Fibroblast of pulmonary artery (primary cell): ENCODE results near the gene NRP1.

Source experiments
- DNase-seq: peaks from one replicate; pipeline ENCODE4 v3.0.0-alpha.2; 2010; ENCODE audit warnings: low read depth
- H3K4me3 ChIP-seq: replicated peaks from 2 replicates; pipeline ENCODE4 v1.5.1; 2011; ENCODE audit warnings: low read depth, mild to moderate bottlenecking, control low read depth, low read length, moderate library complexity
- TF ChIP-seq, protein P1 (sequence below): IDR thresholded peaks from 2 replicates; pipeline ENCODE4 v1.5.1; 2011; ENCODE audit warnings: mild to moderate bottlenecking, control low read depth, low read length, inconsistent platforms; ENCODE audit errors: missing control alignments

Gene NRP1

DNA sequence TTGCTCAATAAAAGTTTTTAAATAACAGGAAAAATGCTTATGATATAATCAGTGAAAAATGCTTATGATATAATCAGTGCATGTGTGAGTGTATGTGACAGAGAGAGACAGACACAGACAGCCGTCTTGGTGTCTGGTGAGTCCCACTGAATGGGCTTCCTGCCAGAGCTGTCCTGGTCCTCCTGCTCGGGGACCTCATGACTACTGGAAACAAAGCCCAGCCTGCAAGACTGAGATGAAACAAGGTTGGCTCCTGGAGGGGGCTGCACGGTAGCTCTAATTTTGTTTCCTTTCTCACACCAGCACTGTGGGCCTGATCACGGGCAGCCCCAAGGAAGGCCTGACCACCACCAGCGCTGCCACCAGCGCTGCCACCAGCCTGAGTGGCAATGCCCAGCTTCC is 57.3 kb downstream of the NRP1 start:
- DNase-seq: peak; percentile 45
- TF ChIP-seq, protein P1, sequence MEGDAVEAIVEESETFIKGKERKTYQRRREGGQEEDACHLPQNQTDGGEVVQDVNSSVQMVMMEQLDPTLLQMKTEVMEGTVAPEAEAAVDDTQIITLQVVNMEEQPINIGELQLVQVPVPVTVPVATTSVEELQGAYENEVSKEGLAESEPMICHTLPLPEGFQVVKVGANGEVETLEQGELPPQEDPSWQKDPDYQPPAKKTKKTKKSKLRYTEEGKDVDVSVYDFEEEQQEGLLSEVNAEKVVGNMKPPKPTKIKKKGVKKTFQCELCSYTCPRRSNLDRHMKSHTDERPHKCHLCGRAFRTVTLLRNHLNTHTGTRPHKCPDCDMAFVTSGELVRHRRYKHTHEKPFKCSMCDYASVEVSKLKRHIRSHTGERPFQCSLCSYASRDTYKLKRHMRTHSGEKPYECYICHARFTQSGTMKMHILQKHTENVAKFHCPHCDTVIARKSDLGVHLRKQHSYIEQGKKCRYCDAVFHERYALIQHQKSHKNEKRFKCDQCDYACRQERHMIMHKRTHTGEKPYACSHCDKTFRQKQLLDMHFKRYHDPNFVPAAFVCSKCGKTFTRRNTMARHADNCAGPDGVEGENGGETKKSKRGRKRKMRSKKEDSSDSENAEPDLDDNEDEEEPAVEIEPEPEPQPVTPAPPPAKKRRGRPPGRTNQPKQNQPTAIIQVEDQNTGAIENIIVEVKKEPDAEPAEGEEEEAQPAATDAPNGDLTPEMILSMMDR: no peak
- H3K4me3 ChIP-seq: no peak overlapping the region

DNA sequence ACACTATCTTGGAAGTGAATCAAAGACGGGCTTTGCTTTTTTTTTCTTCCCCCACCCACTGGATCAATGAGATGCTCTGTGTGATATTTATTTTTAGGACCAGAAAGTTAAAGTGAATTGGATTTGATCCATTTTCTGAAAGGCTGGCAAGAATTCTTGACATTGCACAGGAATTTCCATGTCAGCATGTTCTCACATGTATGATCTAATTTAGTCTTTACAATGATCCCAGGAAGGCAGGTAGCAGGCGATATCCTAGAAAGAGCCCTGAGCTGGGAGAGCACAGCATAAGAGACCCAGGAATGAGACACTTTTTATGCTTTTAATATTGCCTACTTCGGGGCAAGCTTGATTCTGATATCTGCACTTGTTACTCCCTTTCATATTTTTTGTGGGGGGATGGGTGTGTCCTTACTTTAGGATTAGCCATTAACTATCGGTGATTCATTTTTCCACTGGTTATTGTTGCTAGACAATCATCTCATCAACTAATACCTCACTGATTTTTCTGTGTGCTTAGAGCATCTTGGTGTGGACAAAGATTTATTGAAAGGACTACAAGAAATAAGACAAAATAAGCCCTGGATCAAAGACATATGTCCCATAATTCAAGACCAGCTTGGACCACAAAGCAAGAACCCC is 58.1 kb downstream of the NRP1 start:
- TF ChIP-seq, protein P1: no peak
- DNase-seq: no peak
- H3K4me3 ChIP-seq: no peak overlapping the region

DNA sequence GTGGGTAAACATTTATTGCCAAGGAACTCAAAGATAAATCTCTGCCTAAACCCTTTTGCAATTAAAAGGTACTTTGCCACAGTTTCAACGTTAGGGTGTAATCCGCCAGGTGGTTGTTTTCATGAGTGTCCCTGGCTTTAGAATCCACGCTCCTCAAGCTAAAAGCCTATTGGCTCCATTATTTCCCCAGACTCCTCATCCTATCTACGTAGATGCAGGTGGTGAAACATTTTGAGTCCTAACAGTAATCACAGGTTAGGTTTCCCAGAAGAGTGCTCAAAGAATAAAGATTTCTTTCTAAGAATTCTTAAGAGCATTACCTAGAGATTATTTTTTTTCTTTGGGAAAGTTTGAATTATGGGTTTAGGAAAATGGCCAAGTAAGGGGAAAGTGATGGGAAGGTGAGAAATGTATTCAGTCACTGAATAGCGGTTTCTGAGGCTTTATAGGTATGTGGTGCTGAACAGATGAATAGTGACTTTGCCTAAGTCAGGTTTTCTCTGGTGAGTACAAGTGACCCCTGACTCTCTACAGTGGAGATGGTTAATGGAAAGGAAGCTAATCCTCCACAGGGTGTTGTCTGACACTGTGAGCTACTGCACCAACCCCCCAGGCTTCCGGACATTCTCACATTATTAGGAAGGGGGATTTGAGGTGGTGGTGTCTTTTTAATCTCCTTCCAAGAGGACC is 60.2 kb downstream of the NRP1 start:
- TF ChIP-seq, protein P1: no peak
- no peak for DNase-seq
- H3K4me3 ChIP-seq: no peak overlapping the region

DNA sequence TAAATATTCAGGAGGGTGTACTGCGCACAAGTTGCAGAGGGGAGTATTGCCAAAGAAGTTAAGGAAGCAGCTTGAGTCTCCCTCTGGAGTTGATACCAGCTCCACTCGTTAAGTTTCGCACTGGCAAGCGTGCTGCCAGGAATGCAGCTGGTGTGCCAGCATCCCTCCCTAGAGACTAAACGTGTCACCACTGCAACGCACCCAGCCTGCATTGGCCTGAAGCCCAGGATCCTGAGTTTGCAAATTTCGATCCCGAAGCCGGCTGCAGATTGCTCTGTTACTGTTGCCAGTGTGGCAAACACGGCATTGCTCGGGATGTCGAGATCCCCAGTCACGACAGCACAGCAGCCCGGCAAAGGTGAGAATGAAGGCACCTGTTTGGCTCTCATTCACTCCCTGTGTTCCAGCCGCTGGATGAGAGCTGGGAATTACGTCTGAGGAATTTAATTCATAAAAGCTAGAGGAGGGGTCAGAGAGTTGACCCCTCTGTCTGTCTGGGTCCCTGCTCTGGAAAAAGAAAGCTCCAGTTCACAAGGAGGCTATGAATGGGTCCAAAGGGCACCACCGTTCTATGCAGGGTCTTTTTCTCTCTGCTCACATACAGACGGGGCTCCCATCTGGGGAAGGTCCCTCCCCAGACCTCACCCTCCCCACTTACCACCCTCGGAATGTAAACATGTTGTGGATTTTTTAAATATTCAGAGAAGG is 61.0 kb downstream of the NRP1 start:
- DNase-seq: peak; percentile 99
- TF ChIP-seq, protein P1: peak; percentile 40
- H3K4me3 ChIP-seq: peak overlapping the region; percentile 25

DNA sequence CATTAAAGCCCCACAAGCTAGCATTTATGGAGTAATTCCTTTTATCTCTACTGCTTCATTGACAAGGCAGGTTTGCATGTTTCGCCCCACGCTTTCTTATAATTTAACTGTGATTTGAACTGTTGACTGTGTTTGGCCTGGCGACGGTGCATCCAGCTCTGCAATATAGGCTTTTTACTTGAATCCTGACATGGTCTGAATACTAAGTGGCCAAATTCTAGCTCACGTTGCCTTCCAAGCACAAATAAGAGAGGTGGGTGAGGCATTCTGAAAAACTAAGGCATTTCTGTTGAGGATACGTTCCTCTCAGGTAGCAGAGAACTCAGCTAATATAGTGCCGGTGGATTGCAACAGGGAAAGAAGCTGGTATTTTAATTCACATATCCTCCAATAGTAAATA is 61.8 kb downstream of the NRP1 start:
- TF ChIP-seq, protein P1: no peak
- DNase-seq: no peak
- no peak overlapping the region for H3K4me3 ChIP-seq

DNA sequence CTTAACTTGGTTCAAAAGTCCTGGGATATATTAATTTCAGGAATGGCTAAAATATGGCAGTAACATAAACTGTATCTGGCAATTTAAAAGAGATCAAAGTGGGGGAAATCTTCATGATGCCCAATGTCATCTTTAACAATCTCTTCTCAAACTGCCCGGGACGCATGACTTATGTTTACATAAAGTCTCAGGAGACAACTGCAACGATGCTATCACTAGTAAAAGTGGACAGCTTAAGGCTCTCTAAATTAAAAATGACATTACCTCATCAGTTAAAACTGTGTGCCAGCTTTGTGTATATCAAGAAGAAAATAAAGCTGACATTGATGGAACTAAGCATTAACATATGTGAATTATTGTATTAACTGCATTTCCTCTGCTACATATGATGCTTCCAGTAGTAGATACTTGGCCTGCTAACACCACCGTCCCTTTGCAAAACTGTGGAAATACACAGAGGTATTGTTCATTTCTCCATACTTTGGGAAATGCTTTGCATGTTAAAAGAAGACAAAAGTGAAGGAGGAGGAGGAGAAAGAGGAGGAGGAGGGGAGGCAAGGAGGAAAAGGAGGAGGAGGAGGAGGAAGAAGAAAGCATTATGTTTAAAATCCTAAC is 62.4 kb downstream of the NRP1 start:
- DNase-seq: no peak
- no peak overlapping the region for H3K4me3 ChIP-seq
- TF ChIP-seq, protein P1: no peak
